ENCODE results near the gene ALKBH5. TPM values are rescaled to one million over a fixed set of nuclear protein-coding genes. Genes with fewer than 3 reads are reported as not detected.

Gene ALKBH5
- total RNA-seq, 1 experiment from 2014 or later: 97.8 TPM

GRCh38 chr17:18183334-18184142 lies at the start of gene ALKBH5 (continued):
- TF ChIP-seq REST (IDR thresholded peaks at IDR 0.05; ENCODE audit: low read depth): no peak
- TF ChIP-seq TCF7L2 (IDR thresholded peaks at IDR 0.05; ENCODE audit: borderline replicate concordance, extremely low read depth, insufficient read depth, insufficient read length): peak; percentile 54
- TF ChIP-seq EZH2phosphoT487 (IDR thresholded peaks at IDR 0.05; ENCODE audit: borderline replicate concordance): no peak
- TF ChIP-seq CBX3 (IDR thresholded peaks at IDR 0.05; ENCODE audit: low read depth): no peak
- TF ChIP-seq ZFX (IDR thresholded peaks at IDR 0.05): peak; percentile 34; the same call in 1 of the 2 replicates
- TF ChIP-seq JUND (IDR thresholded peaks at IDR 0.05): no peak

DNA sequence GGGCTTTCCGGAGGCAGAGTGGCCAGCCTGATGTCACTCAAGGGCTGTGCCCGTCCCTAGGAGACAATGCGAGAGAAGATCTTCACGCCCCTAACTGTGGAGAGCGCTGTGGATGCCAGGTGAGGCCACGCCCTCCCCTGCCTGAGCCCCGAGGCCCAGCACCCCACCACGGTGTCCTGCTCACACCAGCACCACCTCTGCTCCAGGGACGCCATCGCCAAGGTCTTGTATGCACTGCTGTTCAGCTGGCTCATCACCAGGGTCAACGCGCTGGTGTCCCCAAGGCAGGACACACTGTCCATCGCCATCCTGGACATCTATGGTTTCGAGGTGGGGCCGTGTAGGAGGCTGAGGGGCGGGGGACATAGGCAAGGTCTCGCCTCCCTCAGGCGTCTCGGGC lies 47.3 kb upstream of the ALKBH5 start:
- H3K9ac ChIP-seq (ENCODE audit: low read length): no peak overlapping the region
- intact Hi-C loops (cut with micrococcal nuclease): no loop called here
- TF ChIP-seq FOSL1 (IDR thresholded peaks at IDR 0.05; ENCODE audit: low read depth) (no peak), JUND (IDR thresholded peaks at IDR 0.05) (no peak), SRF (IDR thresholded peaks at IDR 0.05; ENCODE audit: low read depth) (no peak), EGR1 (IDR thresholded peaks at IDR 0.05; ENCODE audit: low read depth) (no peak), RAD21 (IDR thresholded peaks at IDR 0.05; ENCODE audit: low read depth) (no peak), SP1 (IDR thresholded peaks at IDR 0.05; ENCODE audit: low read depth) (no peak), CEBPB (IDR thresholded peaks at IDR 0.05; ENCODE audit: low read depth) (no peak), ZNF274 (IDR thresholded peaks at IDR 0.05; ENCODE audit: low read depth, low read length) (no peak), EZH2phosphoT487 (IDR thresholded peaks at IDR 0.05; ENCODE audit: borderline replicate concordance) (no peak), ELF1 (IDR thresholded peaks at IDR 0.05; ENCODE audit: borderline replicate concordance, low read depth) (no peak), TCF7L2 (IDR thresholded peaks at IDR 0.05; ENCODE audit: borderline replicate concordance, extremely low read depth, insufficient read depth, insufficient read length) (no peak), ZFX (IDR thresholded peaks at IDR 0.05) (no peak), POLR2AphosphoS5 (IDR thresholded peaks at IDR 0.05; ENCODE audit: low read depth, low read length) (no peak), ZBTB33 (IDR thresholded peaks at IDR 0.05; ENCODE audit: extremely low read depth, insufficient replicate concordance, low read length) (no peak)
- TF ChIP-seq, protein P1, sequence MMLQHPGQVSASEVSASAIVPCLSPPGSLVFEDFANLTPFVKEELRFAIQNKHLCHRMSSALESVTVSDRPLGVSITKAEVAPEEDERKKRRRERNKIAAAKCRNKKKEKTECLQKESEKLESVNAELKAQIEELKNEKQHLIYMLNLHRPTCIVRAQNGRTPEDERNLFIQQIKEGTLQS (IDR thresholded peaks at IDR 0.05): no peak
- TF ChIP-seq, protein P2, sequence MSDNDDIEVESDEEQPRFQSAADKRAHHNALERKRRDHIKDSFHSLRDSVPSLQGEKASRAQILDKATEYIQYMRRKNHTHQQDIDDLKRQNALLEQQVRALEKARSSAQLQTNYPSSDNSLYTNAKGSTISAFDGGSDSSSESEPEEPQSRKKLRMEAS (IDR thresholded peaks at IDR 0.05): no peak

More for the DNA sequence above, 47.3 kb upstream of the ALKBH5 start:
- Histone ChIP-seq H3K27me3 (ENCODE audit: insufficient read depth, low read length) (no peaks in the 10 kb centered on the region), H2AFZ (ENCODE audit: low read depth, low read length, poor library complexity, severe bottlenecking) (no peak overlapping the region), H4K20me1 (ENCODE audit: insufficient read depth) (no peaks in the 10 kb centered on the region), H3K9me3 (ENCODE audit: control insufficient read depth in 1 of 2, insufficient read depth in 1 of 2, low read depth in 1 of 2, low read length in 2 of 2) (no peaks in the 10 kb centered on the region), H3K36me3 (ENCODE audit: control insufficient read depth in 1 of 2, insufficient read depth in 2 of 2, low read length in 2 of 2) (no peaks in the 10 kb centered on the region), H3K27ac (ENCODE audit: low read depth, low read length) (no peak overlapping the region), H3K4me2 (ENCODE audit: low read length) (no peak overlapping the region), H3K9me2 (ENCODE audit: insufficient read depth) (no peaks in the 10 kb centered on the region), H3K79me2 (ENCODE audit: insufficient read depth, low read length) (no peaks in the 10 kb centered on the region), H3K4me1 (ENCODE audit: control insufficient read depth in 1 of 2, insufficient read depth in 2 of 2, low read length in 2 of 2) (no peaks in the 10 kb centered on the region), H3K4me3 (replicated peaks in 1 of 2; ENCODE audit: low read depth in 1 of 2, low read length in 2 of 2) (no peak overlapping the region)
- DNase-seq (ENCODE audit: low read depth, low spot score): no peak
- no TSS peak for BruUV-seq (replicated peaks)
- ChIA-PET CTCF (no interaction called here), POLR2A (no interaction called here), RAD21 (ENCODE audit: low non-redundant PET in 1 of 2, low total read pairs in 2 of 2, uncharacterized antibody in 2 of 2, unreplicated experiment in 2 of 2) (no interaction called here)
- ATAC-seq: no peak
